Activated CD4-positive, alpha-beta T cell treated with anti-CD3 and anti-CD28 coated beads, Interleukin-10, Interleukin-2, amounts not matched to agents 100 ng/mL and 50 ng/mL, durations not matched to agents 16 hours and 8 hours (primary cell): ENCODE data around the gene KEL.

ENCODE experiments used
- DNase-seq: peaks from one replicate; pipeline ENCODE4 v3.0.0-alpha.2; 2020

KEL gene

DNA sequence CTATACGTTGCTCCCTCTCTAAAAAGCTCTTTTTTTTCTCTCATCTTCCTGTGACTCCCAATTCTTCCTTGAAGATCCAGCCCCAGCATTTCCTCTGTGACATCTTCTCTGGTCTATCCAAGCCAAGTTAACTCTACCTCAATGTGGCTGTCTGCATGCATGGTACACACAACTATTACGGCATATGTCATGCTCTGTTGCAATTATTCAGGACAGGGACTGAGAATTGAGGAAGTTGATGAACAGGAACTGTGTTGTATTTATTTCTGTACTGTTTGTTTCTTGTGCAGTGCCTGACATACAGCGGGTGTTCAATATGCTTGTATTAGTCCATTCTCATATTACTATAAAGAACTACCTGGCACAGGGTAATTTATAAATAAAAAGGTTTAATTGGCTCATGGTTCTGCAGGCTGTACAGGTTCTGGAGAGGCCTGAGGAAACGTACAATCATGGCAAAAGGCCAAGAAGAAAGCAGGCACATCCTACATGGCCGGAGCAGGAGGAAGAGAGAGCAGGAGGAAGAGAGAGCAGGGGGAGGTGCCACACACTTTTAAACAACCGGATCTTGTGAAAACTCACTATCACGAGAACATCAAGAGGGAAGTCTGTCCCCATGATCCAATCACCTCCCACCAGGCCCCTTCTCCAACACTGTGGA, 34.9 kb downstream of the KEL start:
- no peak for DNase-seq

DNA sequence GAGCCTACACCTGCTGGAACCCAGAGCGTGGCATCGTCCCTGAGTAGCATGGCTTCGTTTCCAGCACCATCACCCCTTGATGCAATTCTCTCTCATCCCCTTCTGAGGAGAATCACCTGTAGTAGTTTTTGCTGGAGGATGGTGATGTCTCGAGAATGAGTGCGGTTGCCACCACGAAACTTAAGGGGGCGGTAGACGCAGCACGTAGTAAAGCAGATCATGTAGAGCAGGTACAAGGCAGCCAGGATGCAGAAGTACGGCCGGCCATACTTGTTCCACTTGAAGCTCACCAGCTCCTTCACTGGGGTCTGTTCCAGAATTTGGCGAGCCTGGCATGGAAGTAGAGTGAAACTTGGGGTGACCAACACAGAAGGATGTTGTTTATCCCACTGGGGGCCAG, 36.8 kb downstream of the KEL start:
- DNase-seq = no peak

DNA sequence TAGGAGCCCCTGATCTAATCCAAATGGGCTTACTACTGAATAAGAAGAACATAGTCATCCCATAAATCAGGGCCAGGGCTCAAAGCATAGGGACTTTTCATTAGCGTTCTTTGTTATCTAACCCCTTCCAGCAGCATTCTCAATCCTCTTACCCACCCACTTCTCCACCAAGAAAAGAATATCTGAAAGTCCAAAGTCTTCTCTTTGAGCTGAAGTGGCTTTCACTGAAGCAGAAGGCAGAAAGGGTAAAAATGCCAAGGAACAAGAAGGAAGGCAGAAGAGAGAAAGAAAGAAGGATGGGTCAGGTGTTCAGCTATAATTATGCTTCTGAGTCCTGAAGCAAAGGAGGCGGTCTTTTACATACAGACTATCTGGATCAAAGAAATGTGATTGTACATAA, 38.8 kb downstream of the KEL start:
- DNase-seq = no peak

DNA sequence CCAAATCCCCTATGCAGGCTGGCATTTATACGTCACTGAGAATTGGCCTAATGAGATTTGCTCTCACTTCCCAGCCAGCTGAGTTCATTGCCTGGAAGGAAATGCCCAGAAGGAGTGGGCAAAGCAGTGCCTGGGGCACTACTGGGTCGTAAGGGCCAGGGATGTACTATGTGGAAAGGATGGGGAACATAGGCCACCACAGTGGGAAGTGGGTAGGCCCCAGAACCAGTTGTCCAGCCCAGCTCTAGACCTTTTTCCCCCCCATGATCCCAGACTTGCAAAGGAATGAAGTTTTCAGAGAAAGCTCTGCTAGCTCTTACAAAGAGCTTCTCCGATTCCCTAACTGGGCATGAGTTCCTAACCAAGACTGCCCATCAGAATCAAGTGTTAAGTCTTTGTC, 42.5 kb downstream of the KEL start:
- no peak for DNase-seq

DNA sequence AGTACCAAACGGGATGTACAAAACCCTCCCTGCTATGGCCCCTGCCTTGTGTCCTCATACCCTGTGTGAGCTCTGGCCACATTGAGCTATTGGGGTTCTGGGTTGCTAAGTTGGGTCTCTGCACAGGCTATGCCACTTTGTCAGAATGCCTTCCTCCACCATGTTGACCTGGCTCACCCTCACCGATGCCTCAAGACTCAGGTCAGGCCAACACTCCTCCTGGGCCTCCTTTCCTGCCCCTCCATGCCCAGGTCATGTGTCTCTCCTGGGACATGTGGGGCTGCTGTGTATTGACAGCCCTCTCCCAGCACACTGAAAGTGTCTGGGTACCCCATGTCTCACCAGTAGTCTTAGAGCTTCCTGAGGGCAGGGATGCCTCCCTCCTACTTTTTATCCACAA, 43.3 kb downstream of the KEL start:
- no peak for DNase-seq

DNA sequence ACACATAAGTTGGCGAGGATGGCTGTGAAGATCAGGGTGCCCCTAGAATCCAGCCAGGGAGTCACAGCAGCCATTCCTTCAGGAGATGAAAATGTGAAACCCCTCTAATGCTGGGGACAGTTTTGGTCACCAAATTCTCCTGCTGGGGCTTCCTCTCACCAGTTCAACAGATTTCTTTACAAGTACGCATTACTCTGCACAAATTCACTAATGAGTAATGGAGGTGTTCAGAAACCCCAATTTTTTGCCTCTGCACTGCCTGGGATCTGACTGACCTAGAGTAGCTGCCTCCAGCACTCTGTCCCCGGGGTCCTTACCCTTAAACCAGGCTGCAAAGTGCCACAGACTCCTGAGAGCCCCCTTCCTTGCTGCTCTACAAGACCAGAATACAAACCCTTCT, 44.7 kb downstream of the KEL start:
- no peak for DNase-seq

DNA sequence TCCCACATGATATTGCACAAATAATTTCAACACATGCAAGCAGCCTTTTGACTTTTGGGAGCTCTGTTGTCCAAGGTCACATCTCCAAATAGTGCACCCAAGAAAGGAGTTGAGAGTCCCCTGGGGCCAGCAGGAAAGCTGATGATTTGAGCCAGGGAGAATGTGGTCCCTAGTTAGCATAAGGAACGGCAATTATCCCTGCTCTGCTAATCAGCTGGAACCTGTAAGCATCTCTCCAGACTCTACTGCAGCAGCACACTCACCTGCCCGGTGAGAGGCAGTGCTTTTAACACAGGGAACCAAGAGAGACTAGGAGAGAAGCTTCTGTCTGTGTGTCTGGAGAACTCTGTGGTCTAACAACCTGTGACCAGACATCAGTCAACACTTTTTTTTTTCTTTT, 45.7 kb downstream of the KEL start:
- DNase-seq = no peak

DNA sequence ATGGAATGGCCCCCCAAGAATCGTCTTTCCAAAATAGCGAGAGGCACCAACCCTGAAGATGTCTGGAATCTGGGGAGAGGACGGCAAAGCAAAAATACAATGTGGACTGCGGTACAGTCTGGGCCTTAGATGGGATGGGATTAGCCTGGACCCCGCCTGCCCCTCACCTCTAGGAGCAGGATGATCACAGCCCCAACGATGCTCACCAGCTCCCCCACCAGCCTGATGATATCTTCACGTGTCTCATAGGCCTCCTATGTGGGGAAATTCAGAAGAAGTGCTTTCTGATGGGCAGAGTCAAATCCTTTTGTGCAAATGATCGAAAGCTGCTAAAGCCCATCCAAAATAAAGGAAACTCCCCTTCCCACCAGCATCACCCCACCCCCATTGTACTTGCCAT, 46.8 kb downstream of the KEL start:
- DNase-seq = no peak

DNA sequence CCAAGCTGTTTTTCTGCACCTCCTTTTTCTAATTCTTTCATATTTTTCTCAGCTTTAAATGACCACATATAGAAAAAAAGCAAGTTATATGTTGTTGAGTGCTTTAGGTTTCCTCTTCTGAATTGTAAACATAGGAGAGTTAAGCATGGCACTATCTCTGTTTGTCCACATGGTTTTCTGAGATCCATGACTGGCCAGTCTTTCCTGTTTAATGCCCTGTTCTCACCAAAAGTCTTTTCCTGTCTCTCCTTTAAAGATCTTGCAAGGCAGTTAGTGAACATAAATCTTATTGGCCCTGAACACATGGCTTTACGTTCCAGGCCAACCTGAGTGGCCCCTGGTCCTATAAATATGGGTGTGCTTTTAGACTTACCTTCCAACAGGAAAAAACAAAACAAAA, 48.0 kb downstream of the KEL start:
- no peak for DNase-seq

DNA sequence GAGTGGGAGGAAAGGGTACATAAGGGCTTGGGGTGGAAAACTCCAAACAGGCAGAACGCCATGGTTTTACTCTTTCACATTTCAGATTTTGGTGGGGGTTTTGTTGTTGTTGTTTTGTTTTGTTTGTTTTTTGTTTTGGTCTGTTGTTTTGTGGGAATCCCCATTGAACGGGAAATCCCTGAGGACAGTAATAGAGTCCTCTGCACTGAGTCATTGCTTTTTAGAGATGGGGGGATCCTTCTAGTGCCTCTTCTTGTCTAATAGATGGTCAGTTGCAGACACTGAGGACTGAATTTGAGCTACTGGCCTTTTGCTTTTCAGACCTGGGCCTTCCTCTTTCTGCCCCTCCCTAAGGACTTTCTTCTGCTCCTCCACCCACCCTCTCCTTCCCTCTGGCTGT, 48.6 kb downstream of the KEL start:
- no peak for DNase-seq

DNA sequence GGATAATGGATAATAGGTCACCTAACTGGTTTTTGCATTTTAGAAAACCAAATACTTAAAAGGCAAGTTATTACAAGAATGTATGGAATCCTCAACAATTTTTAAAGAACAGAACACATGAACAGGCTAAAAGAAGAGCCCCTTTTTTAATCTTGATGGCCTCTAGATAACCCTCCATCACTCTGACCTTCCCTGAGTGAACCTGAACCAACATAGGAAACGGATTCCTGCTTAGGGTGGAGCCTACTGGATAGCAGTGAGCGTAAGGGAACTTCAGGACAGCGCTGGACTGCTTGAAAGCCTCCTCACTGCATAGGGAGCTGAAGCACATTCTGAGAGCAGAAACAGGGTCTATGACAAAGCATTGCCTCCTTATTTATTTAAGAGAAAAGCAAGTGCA, 49.1 kb downstream of the KEL start:
- DNase-seq = no peak

DNA sequence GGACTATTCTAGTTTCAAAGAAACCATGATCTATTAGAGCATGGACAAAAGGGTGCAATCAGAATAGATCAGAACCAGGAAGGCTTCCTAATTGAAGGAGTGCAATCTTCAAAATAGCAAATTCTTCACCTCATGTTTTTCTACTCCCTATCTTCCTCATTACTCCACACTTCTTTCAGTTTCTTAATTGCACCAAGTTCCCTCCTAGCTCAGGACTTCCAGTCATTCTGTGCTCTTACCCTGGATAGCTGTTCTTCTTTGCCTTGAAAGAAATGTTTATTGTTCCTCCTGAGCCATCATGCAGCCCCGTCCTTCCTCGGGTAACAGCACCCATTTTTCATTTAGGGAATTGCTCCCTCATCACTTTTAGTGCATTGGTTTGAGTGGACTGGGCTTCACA, 51.7 kb downstream of the KEL start:
- no peak for DNase-seq

DNA sequence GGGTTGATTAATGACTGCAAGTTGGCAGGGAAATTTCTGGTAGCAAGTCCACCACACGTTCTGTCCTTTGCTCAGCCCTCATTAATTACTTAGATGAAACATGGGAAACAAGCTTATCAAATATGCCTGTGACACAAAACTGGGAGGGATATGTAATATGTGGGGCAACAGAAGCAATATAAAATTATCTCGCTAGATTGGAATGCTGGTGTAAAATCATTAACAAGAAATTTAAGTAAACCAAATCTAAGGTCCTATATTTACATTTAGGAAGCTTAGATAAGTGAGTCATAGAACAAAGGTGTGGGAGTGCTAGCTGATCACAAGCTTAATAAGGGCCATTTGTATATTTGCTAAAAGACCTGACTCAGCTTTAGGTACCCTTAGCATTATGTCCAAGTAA, 52.1 kb downstream of the KEL start:
- DNase-seq = no peak

DNA sequence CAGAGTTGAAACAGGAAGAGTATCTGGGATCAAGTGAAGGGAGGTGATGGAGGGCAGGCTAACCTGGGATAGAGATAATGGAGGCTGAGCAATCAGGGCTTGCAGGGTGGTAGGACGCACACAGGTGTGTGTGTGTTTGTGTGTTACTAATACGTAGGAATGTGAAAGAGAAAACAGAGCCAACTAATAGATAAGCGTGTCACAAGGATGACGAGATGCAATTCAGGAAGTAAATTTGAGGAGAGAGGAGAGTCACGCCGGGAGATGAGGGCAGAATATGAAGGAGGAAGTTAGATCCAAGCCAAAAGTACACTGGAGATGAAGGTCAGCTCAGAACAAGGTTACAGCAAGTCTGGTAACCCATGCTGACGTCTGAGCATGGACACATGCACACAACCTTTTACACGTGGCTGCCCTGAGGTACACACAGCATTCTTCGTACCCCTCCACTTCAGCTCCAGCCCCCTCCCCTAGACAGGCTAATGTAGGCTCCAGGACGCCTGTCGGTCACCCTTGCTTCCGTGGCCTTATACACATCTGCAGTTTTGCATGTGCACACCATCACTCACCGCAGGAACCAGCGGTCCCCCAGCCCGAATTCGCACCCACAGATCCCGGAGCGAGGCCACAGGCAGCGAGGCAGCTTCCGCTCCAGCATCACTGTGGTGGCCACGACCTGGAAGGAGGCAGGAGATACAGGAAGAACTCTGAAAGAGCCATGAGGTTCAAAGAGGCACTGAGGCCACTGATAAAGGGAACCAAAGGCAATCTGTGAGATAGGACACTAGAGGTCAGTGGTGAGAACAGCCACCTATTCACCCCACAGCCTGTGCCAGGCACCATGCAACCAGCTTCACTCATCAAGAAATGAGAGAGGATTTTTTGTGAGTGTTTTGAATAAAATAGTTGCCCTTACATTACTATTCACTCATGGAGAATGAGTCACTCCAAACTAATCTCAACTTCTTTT, 53.0 kb downstream of the KEL start:
- peak; percentile 4 for DNase-seq

DNA sequence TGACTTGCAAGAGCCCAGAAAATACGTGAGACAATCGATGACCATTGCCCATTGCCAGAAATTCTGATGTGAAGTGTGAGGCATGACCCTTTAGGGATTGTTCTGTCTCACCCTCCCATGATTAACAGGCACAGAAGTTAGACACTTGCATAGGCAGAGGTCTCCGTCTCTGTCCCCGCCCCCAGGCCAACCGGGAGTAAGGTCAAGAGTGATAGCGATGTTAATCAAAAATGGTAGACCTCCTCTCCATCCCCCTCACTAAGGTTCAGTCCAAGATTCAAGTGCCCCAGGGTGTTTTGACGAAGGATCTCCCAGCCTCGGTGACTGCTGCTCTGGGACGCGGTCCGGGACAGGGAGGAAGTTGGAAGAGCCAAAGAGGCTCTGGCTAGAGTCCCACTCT, 53.9 kb downstream of the KEL start:
- DNase-seq = no peak

DNA sequence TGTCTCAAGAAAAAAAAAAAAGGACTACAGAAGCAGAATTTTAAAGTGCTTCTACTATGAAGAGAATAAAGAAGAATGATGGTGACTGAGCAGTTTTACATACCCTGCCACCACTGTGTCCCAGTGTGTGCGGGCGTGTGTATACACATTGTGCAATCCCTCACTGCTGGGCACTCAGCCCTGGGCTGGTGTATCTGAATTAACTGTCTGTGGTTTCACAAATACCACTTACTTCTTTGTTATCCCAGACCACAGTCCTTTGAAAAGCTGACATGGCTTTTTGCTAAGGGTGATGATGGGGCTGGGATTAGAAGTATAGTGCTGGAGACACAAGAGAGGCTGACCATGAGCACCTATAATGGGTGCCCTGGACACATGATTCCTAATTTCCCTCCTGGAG, 55.5 kb downstream of the KEL start:
- DNase-seq = no peak

DNA sequence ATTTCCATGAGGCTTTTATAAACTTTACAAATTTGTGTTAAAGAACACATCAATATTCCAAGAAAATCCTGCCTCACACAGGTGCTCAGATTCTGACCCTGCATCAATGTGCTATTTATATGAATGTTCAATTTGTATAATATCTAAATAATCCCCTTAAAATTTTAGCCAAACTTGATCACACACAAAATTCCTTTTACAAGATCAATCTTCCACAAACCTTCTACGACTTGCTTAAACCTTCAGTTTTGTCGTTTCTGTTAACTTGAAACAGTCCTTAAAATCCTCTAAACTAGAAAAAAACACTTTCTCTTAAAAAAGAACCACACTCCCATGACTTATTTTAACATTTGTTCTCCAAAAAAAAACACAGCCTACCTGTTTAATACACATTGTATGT, 56.4 kb downstream of the KEL start:
- no peak for DNase-seq

DNA sequence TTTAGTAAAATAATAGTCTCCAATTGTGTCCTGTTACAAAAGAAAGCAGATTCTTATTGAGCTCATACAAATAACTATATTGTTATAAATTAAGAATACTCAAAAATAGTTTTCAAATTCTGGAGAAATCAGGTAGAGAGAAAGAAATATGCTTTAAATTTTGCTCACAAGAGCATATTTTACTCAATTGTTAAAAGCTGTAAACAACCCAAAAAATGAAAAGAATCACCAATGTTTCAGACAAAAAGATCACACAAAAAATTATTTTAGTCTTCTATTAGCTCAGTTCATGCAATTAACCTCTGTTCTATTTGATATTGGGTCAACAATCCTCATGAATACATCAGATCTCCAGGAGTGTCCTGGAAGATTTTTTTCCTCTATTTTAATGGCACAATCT, 58.0 kb downstream of the KEL start:
- no peak for DNase-seq

DNA sequence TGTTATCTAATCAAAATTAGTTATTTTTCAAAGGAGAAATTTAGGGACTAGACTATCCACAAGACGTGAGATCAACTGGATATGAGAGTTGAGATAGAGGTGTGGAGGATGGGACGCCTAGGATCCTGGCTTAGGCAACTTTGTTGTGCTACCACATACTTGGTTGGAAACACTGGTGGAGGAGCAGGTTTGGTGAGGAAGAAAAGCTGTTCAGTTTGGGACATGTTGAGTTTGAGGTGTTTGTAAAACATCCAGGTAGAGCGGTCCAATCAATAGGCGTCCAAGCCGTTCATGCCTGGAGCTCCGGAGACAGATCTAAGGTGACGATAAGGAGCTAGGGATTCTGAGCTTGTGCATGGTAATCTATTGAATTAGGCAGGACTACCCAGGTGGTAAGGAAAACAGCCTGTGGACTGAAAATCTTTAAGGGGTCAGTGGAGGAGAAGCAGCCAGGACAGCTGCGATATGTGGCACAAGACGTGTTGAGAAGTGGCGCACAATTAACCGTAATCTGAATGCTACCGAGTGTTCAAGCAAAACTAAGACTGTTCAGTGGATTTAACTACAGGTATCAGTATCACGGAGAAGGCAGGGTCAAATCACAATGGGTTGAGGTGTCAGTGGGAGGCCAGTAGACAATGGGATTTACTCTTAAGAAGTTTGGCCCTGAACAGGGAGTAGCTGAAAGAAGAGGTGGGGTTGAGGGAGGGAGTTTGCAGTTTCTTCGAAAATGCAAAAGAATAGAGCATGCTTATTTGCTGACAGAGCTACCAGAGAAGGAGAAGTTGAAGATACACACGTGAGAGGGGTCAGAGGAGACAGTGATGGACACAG, 60.5 kb downstream of the KEL start:
- DNase-seq = no peak

DNA sequence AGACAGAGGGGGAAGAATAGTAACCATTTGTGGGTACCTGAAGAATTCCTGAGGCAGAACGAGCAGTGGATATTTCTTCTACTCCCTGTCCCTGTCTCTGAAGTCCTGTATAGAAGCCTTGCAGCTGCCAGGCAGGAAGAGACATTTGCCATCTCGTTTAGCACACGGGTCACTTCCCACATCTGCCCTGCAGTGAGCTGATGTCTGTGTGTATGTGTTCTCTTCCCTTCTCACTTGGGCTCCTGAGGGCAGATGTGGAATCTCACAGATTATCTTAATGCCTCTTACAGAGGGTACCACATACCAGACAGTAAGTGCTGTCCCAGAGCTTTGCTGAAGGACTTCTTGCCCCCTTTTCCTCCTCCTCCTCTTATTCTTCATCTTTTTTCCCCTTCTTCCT, 62.5 kb downstream of the KEL start:
- no peak for DNase-seq

DNA sequence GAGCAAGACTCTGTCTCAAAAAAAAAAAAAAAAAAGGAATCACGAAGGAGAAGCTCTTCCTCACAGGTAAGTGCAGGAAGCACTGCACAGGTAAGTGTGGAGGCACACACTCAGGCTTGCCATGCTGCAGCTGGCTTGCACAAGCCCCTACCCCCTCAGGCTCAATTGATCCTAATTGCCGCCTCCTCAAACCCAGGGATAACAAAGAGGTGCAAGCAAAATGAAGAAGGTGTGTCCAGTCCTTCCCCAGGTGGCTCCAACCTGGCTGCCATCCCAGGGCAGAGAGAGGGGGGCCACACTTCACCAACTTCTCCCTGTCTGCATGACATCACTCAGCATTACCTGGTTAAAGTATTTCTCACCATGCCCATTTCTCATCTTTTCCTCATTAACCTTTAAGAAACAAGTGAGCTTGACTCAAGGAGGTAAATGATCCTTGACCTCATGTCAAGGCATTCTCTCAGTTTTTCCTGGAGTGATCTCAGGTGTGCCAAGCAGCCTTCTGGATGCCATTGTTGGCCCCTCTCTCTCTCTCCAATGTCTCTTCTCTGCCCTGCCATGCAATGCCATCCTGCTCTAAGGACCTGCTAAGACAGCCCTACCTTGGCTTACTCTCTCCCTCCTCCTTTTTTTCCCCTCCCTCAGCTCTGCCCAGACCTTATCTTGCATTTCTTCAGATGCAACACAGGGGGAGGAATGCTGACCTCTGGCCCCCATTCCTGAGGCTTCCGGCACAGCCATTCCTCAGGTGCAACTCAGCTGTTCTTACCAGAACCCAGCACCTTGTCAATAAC, 63.6 kb downstream of the KEL start:
- DNase-seq = no peak

DNA sequence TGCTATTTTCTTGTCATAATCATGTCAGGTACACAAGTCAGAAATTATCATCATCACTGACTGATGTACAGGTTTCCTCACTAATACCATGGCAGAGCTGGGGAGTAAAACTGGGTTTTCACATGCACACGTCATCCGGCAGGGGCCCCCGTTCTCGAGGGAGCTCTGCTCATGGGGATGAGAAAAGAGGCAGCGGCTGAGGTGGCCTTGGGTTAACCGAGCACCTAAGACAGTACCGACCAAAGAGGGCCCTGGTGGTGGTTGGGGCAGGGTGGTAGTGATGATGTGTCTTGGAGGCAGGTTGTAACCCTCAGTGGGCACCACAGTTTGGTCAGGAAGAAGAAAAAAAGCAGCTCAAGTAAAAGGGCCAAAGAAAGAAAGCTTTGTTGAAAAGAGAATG, 64.5 kb downstream of the KEL start:
- no peak for DNase-seq
